ENCODE data around the gene ZRANB3. TPM values are rescaled to one million over a fixed set of nuclear protein-coding genes. Genes with fewer than 3 reads are reported as not detected.

The ZRANB3 gene
- total RNA-seq, 2 experiments from 2014 or later, result 11.6 to 27.0 TPM

GRCh38 chr2:135162377-135162776 is 368.6 kb downstream of the ZRANB3 start:
- CTCF ChIA-PET (ENCODE audit: unreplicated experiment), result no interaction called here
- Histone ChIP-seq H3K79me2 (ENCODE audit: insufficient read depth, low read depth, low read length) (no peaks in the 10 kb centered on the region), H3K4me2 (ENCODE audit: low read length) (no peak overlapping the region), H3K27ac (ENCODE audit: low read depth, low read length, poor library complexity, severe bottlenecking) (no peak overlapping the region), H3K9me2 (ENCODE audit: insufficient read depth, low read length) (no peaks in the 10 kb centered on the region), H2AFZ (ENCODE audit: low read length) (no peak overlapping the region), H3K4me1 (ENCODE audit: insufficient read depth, low read length, poor library complexity, severe bottlenecking) (peaks cover 10% of the 10 kb centered on the region), H3K36me3 (ENCODE audit: insufficient read depth, low read length) (peaks cover 77% of the 10 kb centered on the region), H3K9me3 (ENCODE audit: low read length) (no peaks in the 10 kb centered on the region), H3K4me3 (ENCODE audit: low read depth, low read length, poor library complexity, severe bottlenecking) (no peak overlapping the region), H4K20me1 (ENCODE audit: insufficient read depth, low read length) (no peaks in the 10 kb centered on the region)
- POLR2A ChIA-PET, result no interaction called here
- DNase-seq (ENCODE audit: low spot score), result no peak
- TF ChIP-seq CTCF (conservative IDR thresholded peaks at IDR 0.05; ENCODE audit: low read length), result no peak
- no TSS peak for BruUV-seq (replicated peaks)
- intact Hi-C loops (cut with micrococcal nuclease; ENCODE audit: unreplicated experiment), result no loop called here

- POLR2A ChIA-PET, result no interaction called here
- DNase-seq (ENCODE audit: low spot score), result no peak
- no peak overlapping the region for H2AFZ ChIP-seq (ENCODE audit: low read length)
- H3K4me1 ChIP-seq (ENCODE audit: insufficient read depth, low read length, poor library complexity, severe bottlenecking), result peaks cover 10% of the 10 kb centered on the region
- H3K9me2 ChIP-seq (ENCODE audit: insufficient read depth, low read length), result no peaks in the 10 kb centered on the region
- no TSS peak for BruUV-seq (replicated peaks)
- no peak for TF ChIP-seq EZH2phosphoT487 (IDR thresholded peaks at IDR 0.05; ENCODE audit: borderline replicate concordance, low read depth, low read length)
- H4K20me1 ChIP-seq (ENCODE audit: insufficient read depth, low read length), result no peaks in the 10 kb centered on the region
- no peak overlapping the region for H3K27ac ChIP-seq (ENCODE audit: low read depth, low read length, poor library complexity, severe bottlenecking)
- H3K9me3 ChIP-seq (ENCODE audit: low read length), result no peaks in the 10 kb centered on the region
- no peaks in the 10 kb centered on the region for H3K79me2 ChIP-seq (ENCODE audit: insufficient read depth, low read depth, low read length)
- peaks cover 79% of the 10 kb centered on the region for H3K36me3 ChIP-seq (ENCODE audit: insufficient read depth, low read length)
- CTCF ChIA-PET (ENCODE audit: unreplicated experiment), result no interaction called here
- intact Hi-C loops (cut with micrococcal nuclease; ENCODE audit: unreplicated experiment), result no loop called here
- H3K4me2 ChIP-seq (ENCODE audit: low read length), result no peak overlapping the region
- no peak overlapping the region for H3K4me3 ChIP-seq (ENCODE audit: low read depth, low read length, poor library complexity, severe bottlenecking)
Measured at GRCh38 chr2:135159191-135159590, 371.8 kb downstream of the ZRANB3 start.

GRCh38 chr2:135157856-135158255 is 373.2 kb downstream of the ZRANB3 start:
- H3K9me2 ChIP-seq (ENCODE audit: insufficient read depth, low read length), result no peaks in the 10 kb centered on the region
- peaks cover 3% of the 10 kb centered on the region for H3K4me1 ChIP-seq (ENCODE audit: insufficient read depth, low read length, poor library complexity, severe bottlenecking)
- TF ChIP-seq EZH2phosphoT487 (IDR thresholded peaks at IDR 0.05; ENCODE audit: borderline replicate concordance, low read depth, low read length) (no peak), CTCF (conservative IDR thresholded peaks at IDR 0.05; ENCODE audit: low read length) (no peak)
- no peak for DNase-seq (ENCODE audit: low spot score)
- intact Hi-C loops (cut with micrococcal nuclease; ENCODE audit: unreplicated experiment), result no loop called here
- H2AFZ ChIP-seq (ENCODE audit: low read length), result no peak overlapping the region
- ChIA-PET CTCF (ENCODE audit: unreplicated experiment) (no interaction called here), POLR2A (interaction anchor here (0.6 to 0.7 kb wide), 2 partner anchors 71 to 566 kb away, joined by 4 to 5 read pairs; no protein-coding TSS in a partner anchor)
- H3K27ac ChIP-seq (ENCODE audit: low read depth, low read length, poor library complexity, severe bottlenecking), result no peak overlapping the region
- peaks cover 79% of the 10 kb centered on the region for H3K36me3 ChIP-seq (ENCODE audit: insufficient read depth, low read length)
- BruUV-seq (replicated peaks), result no TSS peak
- no peak overlapping the region for H3K4me3 ChIP-seq (ENCODE audit: low read depth, low read length, poor library complexity, severe bottlenecking)
- no peaks in the 10 kb centered on the region for H3K79me2 ChIP-seq (ENCODE audit: insufficient read depth, low read depth, low read length)
- H3K9me3 ChIP-seq (ENCODE audit: low read length), result no peaks in the 10 kb centered on the region
- H4K20me1 ChIP-seq (ENCODE audit: insufficient read depth, low read length), result no peaks in the 10 kb centered on the region
- H3K4me2 ChIP-seq (ENCODE audit: low read length), result no peak overlapping the region

Data from OCI-LY7 (cell line).